ENCODE measurements around the gene CDKAL1.

The CDKAL1 gene

DNA sequence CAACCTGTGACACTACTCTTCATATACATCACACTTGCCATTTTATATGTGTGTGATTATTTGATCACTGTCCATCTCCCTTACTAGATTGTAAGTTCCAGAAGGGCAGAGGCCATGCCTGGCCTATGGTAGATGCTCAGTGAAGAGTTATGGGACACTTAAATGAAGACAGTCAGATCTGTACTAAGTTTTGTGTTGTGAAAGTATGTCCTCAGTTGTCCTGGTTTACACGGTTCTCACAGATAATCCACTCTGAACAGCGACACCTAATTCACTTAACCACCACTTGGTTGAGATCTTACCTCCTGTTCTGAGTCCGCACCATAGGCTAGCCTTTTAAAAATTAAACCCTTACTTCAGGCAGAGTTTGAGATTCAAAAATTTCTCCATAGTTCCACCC, 625.2 kb downstream of the CDKAL1 start:
- DNase-seq, result no peak
- H3K36me3 ChIP-seq, result no peaks in the 10 kb centered on the region
- H3K9me3 ChIP-seq, result no peaks in the 10 kb centered on the region
- H3K4me3 ChIP-seq (ENCODE audit: low read depth, low read length), result no peak overlapping the region
- no peaks in the 10 kb centered on the region for H3K27me3 ChIP-seq
- TF ChIP-seq, protein P1, sequence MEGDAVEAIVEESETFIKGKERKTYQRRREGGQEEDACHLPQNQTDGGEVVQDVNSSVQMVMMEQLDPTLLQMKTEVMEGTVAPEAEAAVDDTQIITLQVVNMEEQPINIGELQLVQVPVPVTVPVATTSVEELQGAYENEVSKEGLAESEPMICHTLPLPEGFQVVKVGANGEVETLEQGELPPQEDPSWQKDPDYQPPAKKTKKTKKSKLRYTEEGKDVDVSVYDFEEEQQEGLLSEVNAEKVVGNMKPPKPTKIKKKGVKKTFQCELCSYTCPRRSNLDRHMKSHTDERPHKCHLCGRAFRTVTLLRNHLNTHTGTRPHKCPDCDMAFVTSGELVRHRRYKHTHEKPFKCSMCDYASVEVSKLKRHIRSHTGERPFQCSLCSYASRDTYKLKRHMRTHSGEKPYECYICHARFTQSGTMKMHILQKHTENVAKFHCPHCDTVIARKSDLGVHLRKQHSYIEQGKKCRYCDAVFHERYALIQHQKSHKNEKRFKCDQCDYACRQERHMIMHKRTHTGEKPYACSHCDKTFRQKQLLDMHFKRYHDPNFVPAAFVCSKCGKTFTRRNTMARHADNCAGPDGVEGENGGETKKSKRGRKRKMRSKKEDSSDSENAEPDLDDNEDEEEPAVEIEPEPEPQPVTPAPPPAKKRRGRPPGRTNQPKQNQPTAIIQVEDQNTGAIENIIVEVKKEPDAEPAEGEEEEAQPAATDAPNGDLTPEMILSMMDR (IDR thresholded peaks at IDR 0.05; ENCODE audit: low read depth, low read length), result no peak
- peaks cover 14% of the 10 kb centered on the region; the same call in 1 of the 2 replicates for H3K4me1 ChIP-seq

DNA sequence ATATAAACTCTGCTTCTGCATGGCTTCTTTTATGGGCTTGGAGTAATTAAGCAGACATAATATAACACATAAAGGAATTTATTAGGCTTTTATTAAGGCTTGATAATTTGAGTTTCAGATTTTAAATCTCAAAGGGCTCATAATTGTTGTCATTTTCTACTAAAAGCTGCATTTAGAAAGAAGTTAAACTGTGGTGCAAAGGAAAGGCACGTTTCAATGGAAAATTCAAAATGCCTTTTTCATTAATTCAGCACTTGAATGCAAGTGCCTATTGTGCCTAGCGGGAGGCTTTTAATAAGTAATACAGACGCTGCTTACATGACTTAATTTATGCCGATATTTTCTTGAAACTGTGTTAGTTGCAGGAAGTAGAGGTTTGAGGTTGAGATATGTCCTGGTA, 627.5 kb downstream of the CDKAL1 start:
- TF ChIP-seq, protein P1 (IDR thresholded peaks at IDR 0.05; ENCODE audit: low read depth, low read length), result no peak
- Histone ChIP-seq H3K9me3 (no peaks in the 10 kb centered on the region), H3K36me3 (no peaks in the 10 kb centered on the region), H3K4me3 (ENCODE audit: low read depth, low read length) (no peak overlapping the region), H3K4me1 (peaks cover 18% of the 10 kb centered on the region), H3K27me3 (no peaks in the 10 kb centered on the region)
- DNase-seq, result no peak

DNA sequence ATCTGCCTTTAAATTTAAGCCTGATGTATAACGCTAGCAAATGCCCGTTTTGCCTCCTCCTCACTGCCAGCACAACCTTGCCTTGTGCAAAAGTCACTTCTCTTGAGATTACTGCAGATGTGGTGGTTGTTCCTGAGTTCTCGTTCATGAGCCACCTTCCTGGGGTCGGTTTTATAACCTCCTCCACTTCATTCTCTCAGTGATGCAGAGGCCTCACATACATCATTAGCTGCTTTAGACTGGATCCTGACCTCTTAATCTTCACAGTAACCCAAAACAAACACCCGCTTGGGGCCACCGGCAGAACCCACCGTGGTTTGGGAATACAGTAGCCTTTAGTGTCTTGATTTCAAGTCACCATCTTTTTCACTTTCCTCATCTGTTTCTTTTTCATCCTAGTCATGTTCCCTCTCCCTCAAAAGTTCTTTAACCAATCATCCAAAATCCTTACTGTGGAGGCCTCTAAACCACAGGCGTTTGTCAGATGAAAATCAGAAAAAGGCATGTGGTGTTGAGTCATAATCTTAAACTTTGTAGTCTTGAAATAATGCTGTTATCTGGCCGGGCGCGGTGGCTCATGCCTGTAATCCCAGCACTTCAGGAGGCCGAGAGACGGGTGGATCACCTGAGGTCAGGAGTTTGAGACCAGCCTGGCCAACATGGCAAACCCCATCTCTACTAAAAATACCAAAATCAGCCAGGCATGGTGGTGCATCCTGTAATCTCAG, 629.0 kb downstream of the CDKAL1 start:
- peaks cover 21% of the 10 kb centered on the region for H3K4me1 ChIP-seq
- H3K4me3 ChIP-seq (ENCODE audit: low read depth, low read length), result no peak overlapping the region
- TF ChIP-seq, protein P1 (IDR thresholded peaks at IDR 0.05; ENCODE audit: low read depth, low read length), result no peak
- DNase-seq, result no peak
- H3K27me3 ChIP-seq, result no peaks in the 10 kb centered on the region
- no peaks in the 10 kb centered on the region for H3K36me3 ChIP-seq
- H3K9me3 ChIP-seq, result no peaks in the 10 kb centered on the region

DNA sequence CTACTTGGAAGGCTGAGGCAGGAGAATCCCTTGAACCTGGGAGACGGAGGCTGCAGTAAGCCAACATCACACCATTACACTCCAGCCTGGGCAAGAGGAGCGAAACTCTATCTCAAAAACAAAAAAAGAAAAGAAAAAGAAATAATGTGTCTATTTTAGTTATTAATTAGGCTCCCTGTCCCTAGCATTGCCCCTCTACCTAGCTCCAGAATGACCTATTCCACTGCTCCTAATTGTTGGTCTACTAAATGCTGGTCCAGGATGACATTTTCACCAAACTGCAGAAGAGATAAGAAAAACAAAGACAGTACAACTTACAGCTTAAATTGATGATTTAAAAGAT, 629.6 kb downstream of the CDKAL1 start:
- Histone ChIP-seq H3K4me1 (peaks cover 21% of the 10 kb centered on the region), H3K27me3 (no peaks in the 10 kb centered on the region), H3K9me3 (no peaks in the 10 kb centered on the region), H3K4me3 (ENCODE audit: low read depth, low read length) (no peak overlapping the region), H3K36me3 (no peaks in the 10 kb centered on the region)
- DNase-seq, result no peak
- TF ChIP-seq, protein P1 (IDR thresholded peaks at IDR 0.05; ENCODE audit: low read depth, low read length), result no peak

DNA sequence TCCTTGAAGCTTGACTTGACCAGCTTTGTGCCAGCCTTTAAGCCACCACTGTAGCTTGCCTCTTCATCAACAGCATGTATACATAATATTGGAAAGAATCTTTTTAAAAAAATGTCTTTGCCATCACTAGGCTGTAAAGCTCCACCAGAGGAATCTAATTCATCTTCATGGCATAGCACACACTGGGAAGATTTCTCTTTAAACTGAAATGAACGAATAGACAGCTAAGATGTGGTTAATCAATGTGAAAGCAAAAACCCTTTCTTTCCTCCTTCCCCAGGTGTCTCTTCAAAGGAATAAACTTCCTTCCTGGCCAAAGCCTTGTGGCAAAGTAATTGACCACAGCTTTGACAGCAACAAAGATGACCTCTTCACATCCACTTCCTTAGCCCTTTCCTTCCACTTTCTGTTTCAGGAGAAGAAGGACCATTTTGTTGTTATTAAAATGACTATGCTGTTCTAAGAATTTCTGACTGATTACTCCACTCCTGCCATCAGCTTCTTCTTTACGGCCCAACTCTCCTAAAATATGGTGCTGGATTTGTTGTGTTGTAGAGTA, 630.6 kb downstream of the CDKAL1 start:
- no peaks in the 10 kb centered on the region for H3K9me3 ChIP-seq
- H3K4me3 ChIP-seq (ENCODE audit: low read depth, low read length), result no peak overlapping the region
- H3K27me3 ChIP-seq, result no peaks in the 10 kb centered on the region
- no peaks in the 10 kb centered on the region for H3K36me3 ChIP-seq
- DNase-seq, result no peak
- TF ChIP-seq, protein P1 (IDR thresholded peaks at IDR 0.05; ENCODE audit: low read depth, low read length), result no peak
- peaks cover 16% of the 10 kb centered on the region for H3K4me1 ChIP-seq

DNA sequence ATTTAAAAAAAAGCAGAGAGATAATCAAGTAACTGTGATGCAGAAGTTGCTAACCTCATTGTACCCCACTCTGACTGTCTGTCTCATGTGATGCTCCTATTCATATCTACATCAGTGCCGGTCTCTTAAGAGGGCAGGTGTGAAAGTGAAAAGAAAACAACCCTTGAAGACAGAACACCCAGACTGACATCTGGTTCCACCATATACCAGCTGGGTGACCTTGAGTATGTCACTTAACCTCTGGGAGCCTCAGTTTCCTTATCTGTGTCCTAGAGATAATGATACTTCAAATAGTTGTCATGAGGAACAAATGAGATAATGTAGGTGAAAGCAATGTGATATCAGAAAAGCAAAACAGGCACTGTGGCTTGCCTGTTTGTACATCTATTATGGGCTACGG, 632.5 kb downstream of the CDKAL1 start:
- H3K4me1 ChIP-seq, result peaks cover 16% of the 10 kb centered on the region
- DNase-seq, result peak; percentile 17
- no peak overlapping the region for H3K4me3 ChIP-seq (ENCODE audit: low read depth, low read length)
- TF ChIP-seq, protein P1 (IDR thresholded peaks at IDR 0.05; ENCODE audit: low read depth, low read length), result no peak
- H3K9me3 ChIP-seq, result no peaks in the 10 kb centered on the region
- H3K36me3 ChIP-seq, result no peaks in the 10 kb centered on the region
- H3K27me3 ChIP-seq, result no peaks in the 10 kb centered on the region

Measured in BE2C (cell line).